Stimulated activated CD4-positive, alpha-beta T cell treated with anti-CD3 and anti-CD28 coated beads, Interleukin-4, amount 100 ng/mL, for 48 hours (primary cell): Measurements from ENCODE around the gene LARGE1.

Experiments used
- DNase-seq, 2 donors: peaks; one replicate each; pipeline ENCODE4 v3.0.0-alpha.2; 2020; ENCODE audit warnings: low read depth in 2 of 2

The LARGE1 gene

GRCh38 chr22:33920197-33920540 lies at the start of gene LARGE1:
Gene LARGE1 (minus strand): TSS chr22:33920476.
- no peak for DNase-seq

GRCh38 chr22:33969045-33969444 lies 48.8 kb upstream of the LARGE1 start:
- DNase-seq: no peak

- DNase-seq: no peak
These were observed 43.8 kb upstream of the LARGE1 start for GRCh38 chr22:33964121-33964520.

- DNase-seq: no peak
These were observed 42.1 kb upstream of the LARGE1 start for GRCh38 chr22:33962409-33962808.

GRCh38 chr22:33958741-33959140 lies 38.5 kb upstream of the LARGE1 start:
- no peak for DNase-seq

GRCh38 chr22:33957086-33957485 lies 36.8 kb upstream of the LARGE1 start:
- no peak for DNase-seq

GRCh38 chr22:33952776-33953175 lies 32.5 kb upstream of the LARGE1 start:
- DNase-seq: no peak

GRCh38 chr22:33940741-33941140 lies 20.5 kb upstream of the LARGE1 start:
- no peak for DNase-seq

- no peak for DNase-seq
These were observed 12.7 kb upstream of the LARGE1 start for GRCh38 chr22:33932997-33933396.

GRCh38 chr22:33931406-33931805 lies 11.1 kb upstream of the LARGE1 start:
- no peak for DNase-seq

- no peak for DNase-seq
These were observed 7.5 kb upstream of the LARGE1 start for GRCh38 chr22:33927752-33928151.

GRCh38 chr22:33925194-33925593 lies 4.9 kb upstream of the LARGE1 start:
- no peak for DNase-seq

GRCh38 chr22:33923660-33924246 lies 3.5 kb upstream of the LARGE1 start:
- DNase-seq: no peak

- DNase-seq: no peak
These were observed 2.8 kb upstream of the LARGE1 start for GRCh38 chr22:33923033-33923432.

GRCh38 chr22:33922349-33922681 lies 2.0 kb upstream of the LARGE1 start:
- no peak for DNase-seq

- no peak for DNase-seq
These were observed 1.5 kb upstream of the LARGE1 start for GRCh38 chr22:33921525-33922348.

- DNase-seq: peak; percentile 87 to 90
These were observed 750 bp upstream of the LARGE1 start for GRCh38 chr22:33920927-33921524.

GRCh38 chr22:33919391-33920196 lies 682 bp downstream of the LARGE1 start:
- DNase-seq: no peak

- DNase-seq: no peak
These were observed 1.5 kb downstream of the LARGE1 start for GRCh38 chr22:33918676-33919365.

- no peak for DNase-seq
These were observed 2.4 kb downstream of the LARGE1 start for GRCh38 chr22:33917744-33918406.

- DNase-seq: no peak
These were observed 5.6 kb downstream of the LARGE1 start for GRCh38 chr22:33914699-33915098.
